HepG2 (cell line): ENCODE measurements around the gene ARHGEF37. TPM values are rescaled to one million over a fixed set of nuclear protein-coding genes. Genes with fewer than 3 reads are reported as not detected.

Experiments
- ATAC-seq: fragments of 200-7000 bp; cut with Tn5 transposase; 3 replicates; pipeline ENCODE4 v1.9.1; 2020; ENCODE audit warnings: mild to moderate bottlenecking, moderate library complexity
- BruUV-seq: library from RNA; stranded (reverse); fragments of 400-500 nt; replicated peaks from 2 replicates; lab custom pipeline; 2021; lab: Mats Ljungman, UMichigan
- CTCF ChIA-PET: fragments of 300-600 bp; formaldehyde crosslinking; extraction: SDS; loops from one replicate; lab custom pipeline; 2021; ENCODE audit warnings: low total read pairs, inconsistent platforms, low intra/inter-chr PET ratio; lab: Yijun Ruan, JAX
- POLR2A ChIA-PET: fragments of 350-600 bp; sonication (Branson Sonifier 250); formaldehyde crosslinking; loops from one replicate; lab custom pipeline; 2020; ENCODE audit warnings: antibody characterized with exemption, inconsistent platforms; lab: Yijun Ruan, JAX
- DNase-seq: peaks from one replicate; pipeline ENCODE4 v3.0.0-alpha.2; 2015; ENCODE audit warnings: low spot score
- FAIRE-seq: peaks from 3 replicates; lab custom pipeline; 2011; peaks lifted over from hg19 to GRCh38; lab: Jason Lieb, UNC
- H2AFZ ChIP-seq: one replicate; pipeline ENCODE4 v1.6.1; 2011; ENCODE audit warnings: low read length, inconsistent platforms
- H3K27ac ChIP-seq: fragments of 300-600 bp; 3 replicates; pipeline ENCODE4 v1.8.0; 2011; ENCODE audit warnings: mixed run types, mild to moderate bottlenecking, mixed read lengths, low read length, inconsistent platforms; ENCODE audit not compliant: insufficient read depth; ENCODE audit errors: extremely low read length
- H3K27me3 ChIP-seq, 2 experiments: fragments of 200-600 bp in 1 of 2; 2 replicates in 1 of 2; 3 replicates in 1 of 2; pipeline versions ENCODE4 v1.6.0 to v1.8.0; 2011; ENCODE audit warnings: low read length in 2 of 2, mild to moderate bottlenecking in 2 of 2, moderate library complexity in 2 of 2, inconsistent platforms in 1 of 2; ENCODE audit not compliant: insufficient read depth in 2 of 2, control insufficient read depth in 1 of 2
- H3K36me3 ChIP-seq, 2 experiments: fragments of 200-600 bp in 1 of 2; replicated peaks in 1 of 2; 2 replicates in 1 of 2; 3 replicates in 1 of 2; pipeline versions ENCODE4 v1.5.1 to v1.8.0; 2011; ENCODE audit warnings: low read length in 2 of 2, inconsistent platforms in 1 of 2; ENCODE audit not compliant: insufficient read depth in 2 of 2, control insufficient read depth in 1 of 2
- H3K4me1 ChIP-seq: 2 replicates; pipeline ENCODE4 v1.5.1; 2012; ENCODE audit warnings: low read length, inconsistent platforms; ENCODE audit not compliant: insufficient read depth
- H3K4me2 ChIP-seq: 2 replicates; pipeline ENCODE4 v1.6.0; 2011; ENCODE audit warnings: low read depth, low read length, inconsistent platforms
- H3K4me3 ChIP-seq, 3 experiments: fragments of 200-600 bp in 1 of 3; sonication (generic), shearing (Covaris generic) in 1 of 3; replicated peaks in 1 of 3; 2 replicates each; pipeline ENCODE4 v1.5.1; 2011 to 2016; ENCODE audit warnings: low read length in 3 of 3, inconsistent platforms in 2 of 3, low read depth in 2 of 3, mild to moderate bottlenecking in 2 of 3, control low read depth in 1 of 3, mixed read lengths in 1 of 3; ENCODE audit not compliant: insufficient read depth in 1 of 3
- H3K79me2 ChIP-seq: one replicate; pipeline ENCODE4 v1.6.1; 2011; ENCODE audit warnings: low read length, inconsistent platforms; ENCODE audit not compliant: insufficient read depth
- H3K9ac ChIP-seq: 2 replicates; pipeline ENCODE4 v1.6.0; 2011; ENCODE audit warnings: mild to moderate bottlenecking, low read depth, low read length, inconsistent platforms; ENCODE audit not compliant: insufficient read depth
- H3K9me3 ChIP-seq: 2 replicates; pipeline ENCODE4 v1.5.1; 2012; ENCODE audit warnings: mild to moderate bottlenecking, low read length
- H4K20me1 ChIP-seq: 2 replicates; pipeline ENCODE4 v1.6.0; 2011; ENCODE audit warnings: inconsistent platforms, mild to moderate bottlenecking, low read length, moderate library complexity; ENCODE audit not compliant: insufficient read depth
- ATF5 ChIP-seq: sonication (generic); formaldehyde crosslinking; IDR thresholded peaks from 2 replicates; pipeline ENCODE4 v1.4.0; 2020; ENCODE audit warnings: mild to moderate bottlenecking, low read depth, missing genetic modification reagents
- BRD4 ChIP-seq: sonication (generic); formaldehyde crosslinking; IDR thresholded peaks from 2 replicates; pipeline ENCODE4 v1.4.0; 2020; ENCODE audit warnings: missing genetic modification reagents
- ESRRA ChIP-seq: sonication (generic); formaldehyde crosslinking; IDR thresholded peaks from 2 replicates; pipeline ENCODE4 v1.5.1; 2020; ENCODE audit warnings: mild to moderate bottlenecking, low read depth, missing genetic modification reagents
- FOSL2 ChIP-seq: sonication (generic); formaldehyde crosslinking; IDR thresholded peaks from 2 replicates; pipeline ENCODE4 v1.4.0; 2020; ENCODE audit warnings: missing genetic modification reagents
- GMEB2 ChIP-seq: IDR thresholded peaks from 2 replicates; pipeline ENCODE4 v1.6.1; 2016; ENCODE audit warnings: missing biosample characterization, missing genetic modification reagents, low read depth
- HDAC1 ChIP-seq: sonication (generic); formaldehyde crosslinking; IDR thresholded peaks from 2 replicates; pipeline ENCODE4 v1.5.1; 2020; ENCODE audit warnings: mild to moderate bottlenecking, missing genetic modification reagents
- HOXA3 ChIP-seq: sonication (generic); formaldehyde crosslinking; IDR thresholded peaks from 2 replicates; pipeline ENCODE4 v1.5.0; 2020; ENCODE audit warnings: missing genetic modification reagents
- KDM6A ChIP-seq: IDR thresholded peaks from 2 replicates; pipeline ENCODE4 v1.6.1; 2016; ENCODE audit warnings: low read depth
- LCORL ChIP-seq, 2 experiments: fragments of 450-650 bp in 1 of 2; sonication (generic) in 1 of 2; formaldehyde crosslinking in 1 of 2; IDR thresholded peaks; 2 replicates each; pipeline versions ENCODE4 v1.5.0 to v1.6.1; 2017 to 2020; ENCODE audit warnings: antibody characterized with exemption in 1 of 2, missing genetic modification reagents in 1 of 2
- PAXIP1 ChIP-seq: sonication (generic); formaldehyde crosslinking; conservative IDR thresholded peaks from 2 replicates; pipeline ENCODE4 v1.4.0; 2020; ENCODE audit warnings: mild to moderate bottlenecking, missing genetic modification reagents, moderate library complexity
- PREB ChIP-seq: sonication (generic); formaldehyde crosslinking; IDR thresholded peaks from 2 replicates; pipeline ENCODE4 v1.4.0; 2020; ENCODE audit warnings: missing genetic modification reagents
- SIX4 ChIP-seq: sonication (generic); formaldehyde crosslinking; IDR thresholded peaks from 2 replicates; pipeline ENCODE4 v1.4.0; 2020; ENCODE audit warnings: missing genetic modification reagents
- SMAD3 ChIP-seq: sonication (generic); formaldehyde crosslinking; IDR thresholded peaks from 2 replicates; pipeline ENCODE4 v1.4.0; 2020; ENCODE audit warnings: missing genetic modification reagents
- ZNF564 ChIP-seq: sonication (generic); formaldehyde crosslinking; IDR thresholded peaks from 2 replicates; pipeline ENCODE4 v1.8.1; 2023; ENCODE audit warnings: mild to moderate bottlenecking, missing genetic modification reagents
- WGBS: methylation state at CpG from one replicate; pipeline ENCODE4 v1.1.6; 2017; ENCODE audit warnings: low lambda C conversion rate; 5-methylcytosine and 5-hydroxymethylcytosine counted together
- in situ Hi-C: cut with HindIII; loops from 2 replicates; pipeline ENCODE4 v1.10.0; 2017; ENCODE audit warnings: low pct_unique_long_range_greater_than_20kb; ENCODE audit not compliant: extremely low pct_ligation_motif_present
- intact Hi-C: fragments of 100-400 bp; cut with micrococcal nuclease; formaldehyde crosslinking; loops from one replicate; pipeline ENCODE4 v1.10.0; 2022; ENCODE audit not compliant: unreplicated experiment
- polyA plus RNA-seq, 8 experiments: library from polyadenylated mRNA; depleted of rRNA in 3 of 8; stranded (reverse) in 7 of 8; unstranded in 1 of 8; fragments of >200 nt; fragmentation: Illumina TruSeq in 4 of 8; extraction: Trizol in 4 of 8; gene quantifications; 2 replicates each; pipeline versions ENCODE4 v1.2.1 to v1.2.3, GENCODE V29; 2011 to 2016; ENCODE audit warnings: low read depth in 4 of 8, missing spikeins in 1 of 8, mixed read lengths in 1 of 8; ENCODE audit not compliant: insufficient read depth in 1 of 8
- total RNA-seq, 5 experiments: library from RNA; depleted of rRNA; stranded (reverse); fragments of >200 nt; fragmentation: Illumina TruSeq; extraction: Trizol; gene quantifications; 2 replicates each; pipeline ENCODE4 v1.2.3, GENCODE V29; 2016; ENCODE audit warnings: low read depth in 1 of 5

The ARHGEF37 gene
- total and polyA plus RNA-seq, 2 of the 13 experiments (the other 11 are each of a cell fraction or from before 2014, with no cell fraction given) = 0.18 to 0.27 TPM

GRCh38 chr5:149549461-149550267 is 31.6 kb upstream of the ARHGEF37 start (continued):
- TF ChIP-seq HDAC1 (CRISPR knock-in tag) (peak; percentile 72), KDM6A (CRISPR knock-in tag) (no peak), ESRRA (CRISPR knock-in tag) (no peak), PAXIP1 (CRISPR knock-in tag) (0 out of 2 replicates have a peak, but pooled peaks have one; percentile 17), HOXA3 (peak; percentile 91)

GRCh38 chr5:149550268-149550583 is 31.1 kb upstream of the ARHGEF37 start:
- BruUV-seq = no TSS peak
- peak overlapping the region; percentile 98 for H3K9ac ChIP-seq
- peaks cover 16% of the 10 kb centered on the region for H4K20me1 ChIP-seq
- H3K27me3 ChIP-seq = no peaks in the 10 kb centered on the region; a peak in 1 of 5 replicates
- H3K79me2 ChIP-seq = peaks cover 61% of the 10 kb centered on the region
- WGBS = 1% methylated on average over 12 of the region's 12 CpGs
- ATAC-seq (no peak), DNase-seq (no peak)
- H2AFZ ChIP-seq = no peak overlapping the region
- H3K36me3 ChIP-seq = peaks cover 8 to 17% of the 10 kb centered on the region in 2 experiments
- CTCF ChIA-PET = no interaction called here
- peak overlapping the region; percentile 97 for H3K27ac ChIP-seq
- no peak for TF ChIP-seq PREB
- TF ChIP-seq SIX4 = no peak
- peak; percentile 2; the same call in 1 of the 2 replicates for TF ChIP-seq SMAD3 (CRISPR knock-in tag)
- no peak for TF ChIP-seq LCORL (IDR thresholded peaks at IDR 0.05)
- no peak for TF ChIP-seq LCORL (CRISPR knock-in tag; IDR thresholded peaks at IDR 0.05)
- TF ChIP-seq FOSL2 (CRISPR knock-in tag) = 0 out of 2 replicates have a peak, but pooled peaks have one; percentile 5
- no peak for TF ChIP-seq BRD4 (CRISPR knock-in tag)
- TF ChIP-seq ZNF564 (CRISPR knock-in tag) = 0 out of 2 replicates have a peak, but pooled peaks have one; percentile 5
- no peak for TF ChIP-seq GMEB2 (CRISPR knock-in tag)
- 0 out of 2 replicates have a peak, but pooled peaks have one; percentile 12 for TF ChIP-seq ATF5
- TF ChIP-seq, all 625 proteins: peak for 4
- no peak for FAIRE-seq
- Histone ChIP-seq H3K4me1 (peaks cover 47% of the 10 kb centered on the region), H3K4me3 (peak overlapping the region; percentile 95 to 99 (median 98)), H3K9me3 (no peaks in the 10 kb centered on the region), H3K4me2 (peak overlapping the region; percentile 85)
- intact Hi-C loops = loop anchor here (2.0 to 5.0 kb wide), 2 partner anchors 53 to 107 kb away; no protein-coding TSS in a partner anchor
- POLR2A ChIA-PET = interaction anchor here (1.1 to 2.0 kb wide), 12 partner anchors 9 to 476 kb away, joined by 3 to 14 read pairs (median 6); partner anchors contain the start of gene GRPEL2
- in situ Hi-C loops = loop anchor here (5.0 to 25.0 kb wide), 2 partner anchors 98 to 413 kb away; partner anchors contain the start of gene ABLIM3
